ENCODE measurements around the gene DIRAS1.
"Not testable (repeated sequence)": the region's sequence is repeated elsewhere in the genome, so short reads cannot be mapped to it uniquely, and the experiment has no call there.

DIRAS1 gene

GRCh38 chr19:2668175-2668763 lies 52.9 kb downstream of the DIRAS1 start:
- no peak for DNase-seq

DNA sequence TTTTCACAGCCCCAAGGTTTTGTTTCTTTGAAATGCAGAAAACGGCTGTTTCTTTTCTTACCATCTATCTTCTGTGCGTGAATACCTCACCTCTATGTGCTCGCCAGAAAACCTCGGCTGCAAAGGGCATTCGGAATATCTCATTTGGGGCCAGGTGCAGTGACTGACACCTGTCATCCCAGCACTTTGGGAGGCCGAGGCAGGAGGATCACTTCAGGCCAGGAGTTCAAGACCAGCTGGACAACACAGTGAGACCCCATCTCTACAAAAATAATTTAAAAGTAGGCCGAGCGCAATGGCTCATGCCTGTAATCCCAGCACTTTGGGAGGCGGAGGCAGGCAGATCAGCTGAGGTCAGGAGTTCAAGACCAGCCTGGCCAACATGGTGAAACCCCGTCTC lies 53.8 kb downstream of the DIRAS1 start:
- DNase-seq = not testable (repeated sequence)

- no peak for DNase-seq
Measured at GRCh38 chr19:2666344-2666994, 54.7 kb downstream of the DIRAS1 start.

DNA sequence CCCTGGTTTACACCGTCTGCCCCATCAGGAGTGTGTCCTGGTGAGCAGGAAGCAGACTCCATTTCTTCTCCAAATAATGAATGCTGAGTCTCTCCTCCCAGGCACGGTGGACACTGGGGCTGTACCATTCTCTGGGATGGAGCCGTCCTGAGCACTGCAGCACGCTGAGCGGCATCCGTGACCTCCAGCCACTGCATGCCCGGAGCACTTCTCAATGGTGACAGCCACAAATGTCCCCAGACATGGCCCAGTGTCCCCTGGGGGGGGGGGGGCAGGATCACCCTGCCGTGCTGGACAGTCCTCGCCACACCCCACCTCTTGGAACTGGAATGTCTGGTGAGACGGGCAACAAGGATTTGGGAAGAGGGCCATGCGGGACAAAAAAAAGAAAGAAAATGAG lies 56.1 kb downstream of the DIRAS1 start:
- DNase-seq = no peak

All from NCI-H748 treated with DMSO at 0.1 percent for 48 hours (cell line).